PC-9 (cell line): ENCODE results near the gene CHP1. TPM values are rescaled to one million over a fixed set of nuclear protein-coding genes. Genes with fewer than 3 reads are reported as not detected.
A peak's percentile ranks its signal among the peaks of the same experiment; 100 is the strongest.

Experiments used
- BruUV-seq: library from RNA; stranded (reverse); fragments of 400-500 nt; replicated peaks from 2 replicates; lab custom pipeline; 2021; lab: Mats Ljungman, UMichigan
- CTCF ChIA-PET: fragments of 300-600 bp; sonication (Branson Sonifier 250); formaldehyde crosslinking; loops from one replicate; lab custom pipeline; 2022; ENCODE audit warnings: antibody characterized with exemption; lab: Charles Lee
- POLR2A ChIA-PET: fragments of 300-600 bp; sonication (Branson Sonifier 250); formaldehyde crosslinking; loops from one replicate; lab custom pipeline; 2022; ENCODE audit warnings: antibody characterized with exemption; ENCODE audit not compliant: unreplicated experiment; lab: Charles Lee
- DNase-seq, 2 experiments: peaks; one replicate each; pipeline versions ENCODE4 v3.0.0 to v3.0.0-alpha.2; 2015 to 2022; ENCODE audit warnings: mixed read lengths in 1 of 2
- H2AFZ ChIP-seq: fragments of 200-600 bp; sonication (generic); 2 replicates; pipeline ENCODE4 v1.8.1; 2017; ENCODE audit warnings: antibody characterized with exemption
- H3F3A ChIP-seq: fragments of 200-600 bp; sonication (generic); 2 replicates; pipeline ENCODE4 v1.8.1; 2017; ENCODE audit warnings: antibody characterized with exemption, mild to moderate bottlenecking, low read depth; ENCODE audit not compliant: insufficient read depth
- H3K27ac ChIP-seq: fragments of 200-600 bp; sonication (generic); 2 replicates; pipeline ENCODE4 v1.6.1; 2016; ENCODE audit warnings: mixed run types
- H3K27me3 ChIP-seq: fragments of 200-600 bp; sonication (generic); 2 replicates; pipeline ENCODE4 v1.6.1; 2016; ENCODE audit warnings: low read depth, mixed run types; ENCODE audit not compliant: insufficient read depth
- H3K36me3 ChIP-seq: fragments of 200-600 bp; sonication (generic); 2 replicates; pipeline ENCODE4 v1.6.1; 2016; ENCODE audit warnings: low read depth, mixed run types
- H3K4me1 ChIP-seq: fragments of 200-600 bp; sonication (generic); replicated peaks from 2 replicates; pipeline ENCODE4 v1.6.1; 2016; ENCODE audit warnings: mixed run types; ENCODE audit not compliant: insufficient read depth
- H3K4me2 ChIP-seq: fragments of 200-600 bp; sonication (generic); 2 replicates; pipeline ENCODE4 v1.6.1; 2017; ENCODE audit warnings: mixed run types
- H3K4me3 ChIP-seq: fragments of 200-600 bp; sonication (generic); 2 replicates; pipeline ENCODE4 v1.6.1; 2016; ENCODE audit warnings: mixed run types
- H3K79me2 ChIP-seq: fragments of 200-600 bp; sonication (generic); 2 replicates; pipeline ENCODE4 v1.6.1; 2017; ENCODE audit warnings: low read depth, mixed run types
- H3K9me2 ChIP-seq: fragments of 200-600 bp; sonication (generic); 2 replicates; pipeline ENCODE4 v1.8.1; 2017; ENCODE audit warnings: mild to moderate bottlenecking; ENCODE audit not compliant: insufficient read depth
- H3K9me3 ChIP-seq: fragments of 200-600 bp; sonication (generic); 2 replicates; pipeline ENCODE4 v1.8.1; 2016; ENCODE audit warnings: low read depth; ENCODE audit not compliant: insufficient read depth
- H4K20me1 ChIP-seq: fragments of 200-600 bp; sonication (generic); 2 replicates; pipeline ENCODE4 v1.8.1; 2017; ENCODE audit not compliant: insufficient read depth
- CTCF ChIP-seq: fragments of 200-600 bp; sonication (generic); conservative IDR thresholded peaks from 2 replicates; pipeline ENCODE4 v1.6.1; 2017; ENCODE audit warnings: mixed run types, antibody characterized with exemption, mild to moderate bottlenecking, moderate library complexity
- EZH2 ChIP-seq: fragments of 200-600 bp; sonication (generic); IDR thresholded peaks from 2 replicates; pipeline ENCODE4 v1.8.0; 2017; ENCODE audit warnings: antibody characterized with exemption, low read depth
- intact Hi-C: fragments of 100-400 bp; cut with micrococcal nuclease; formaldehyde crosslinking; loops from one replicate; pipeline ENCODE4 v1.10.0; 2022; ENCODE audit not compliant: unreplicated experiment
- total RNA-seq: library from RNA; stranded (reverse); gene quantifications from 2 replicates; pipeline ENCODE4 v1.2.3, GENCODE V29; 2021

Gene CHP1
- total RNA-seq, 1 experiment from 2014 or later = 199 TPM

- Histone ChIP-seq H3K4me1 (peaks cover 33% of the 10 kb centered on the region), H3K9me2 (no peaks in the 10 kb centered on the region), H3F3A (peaks cover 31% of the 10 kb centered on the region), H3K9me3 (no peaks in the 10 kb centered on the region), H3K4me2 (no peak overlapping the region), H2AFZ (no peak overlapping the region), H3K27ac (no peak overlapping the region), H3K36me3 (peaks cover 24% of the 10 kb centered on the region), H4K20me1 (no peaks in the 10 kb centered on the region), H3K79me2 (peaks cover 12% of the 10 kb centered on the region; the same call in 1 of the 2 replicates), H3K27me3 (no peaks in the 10 kb centered on the region), H3K4me3 (no peak overlapping the region)
- TF ChIP-seq EZH2 = no peak
- TF ChIP-seq CTCF = no peak
- ChIA-PET CTCF (no interaction called here), POLR2A (no interaction called here)
- DNase-seq = no peak
- intact Hi-C loops = no loop called here
- no TSS peak for BruUV-seq
Measured at GRCh38 chr15:41262571-41262970, 31.5 kb downstream of the CHP1 start.

- peaks cover 20% of the 10 kb centered on the region for H3K4me1 ChIP-seq
- ChIA-PET POLR2A (no interaction called here), CTCF (interaction anchor here (0.6 to 0.7 kb wide), 2 partner anchors 14 to 358 kb away, joined by 5 to 6 read pairs; no protein-coding TSS in a partner anchor)
- H4K20me1 ChIP-seq = no peaks in the 10 kb centered on the region
- peaks cover 12% of the 10 kb centered on the region; the same call in 1 of the 2 replicates for H3K79me2 ChIP-seq
- H3K4me2 ChIP-seq = no peak overlapping the region
- peaks cover 18% of the 10 kb centered on the region for H3F3A ChIP-seq
- intact Hi-C loops = no loop called here
- DNase-seq = no peak
- H3K9me3 ChIP-seq = no peaks in the 10 kb centered on the region
- no peaks in the 10 kb centered on the region for H3K27me3 ChIP-seq
- H3K27ac ChIP-seq = peak overlapping the region; percentile 16; the same call in 1 of the 2 replicates
- no TSS peak for BruUV-seq
- no peak for TF ChIP-seq CTCF
- TF ChIP-seq EZH2 = no peak
- no peak overlapping the region for H2AFZ ChIP-seq
- peaks cover 24% of the 10 kb centered on the region for H3K36me3 ChIP-seq
- H3K4me3 ChIP-seq = no peak overlapping the region
- H3K9me2 ChIP-seq = no peaks in the 10 kb centered on the region
Measured at GRCh38 chr15:41263891-41264351, 32.9 kb downstream of the CHP1 start.

GRCh38 chr15:41269887-41270286 lies 38.8 kb downstream of the CHP1 start:
- no TSS peak for BruUV-seq
- H3K9me2 ChIP-seq = no peaks in the 10 kb centered on the region
- H3K79me2 ChIP-seq = no peaks in the 10 kb centered on the region
- no peaks in the 10 kb centered on the region for H4K20me1 ChIP-seq
- POLR2A ChIA-PET = interaction anchor here (0.5 kb wide), 1 partner anchor 142 kb away, joined by 3 read pairs; no protein-coding TSS in a partner anchor
- no peaks in the 10 kb centered on the region for H3F3A ChIP-seq
- H3K27me3 ChIP-seq = no peaks in the 10 kb centered on the region
- intact Hi-C loops = no loop called here
- no peaks in the 10 kb centered on the region for H3K9me3 ChIP-seq
- H3K4me1 ChIP-seq = no peaks in the 10 kb centered on the region
- DNase-seq = no peak
- CTCF ChIA-PET = no interaction called here
- H3K4me3 ChIP-seq = no peak overlapping the region
- H3K36me3 ChIP-seq = peaks cover under 1% of the 10 kb centered on the region; the same call in 1 of the 2 replicates
- TF ChIP-seq CTCF (no peak), EZH2 (no peak)
- H2AFZ ChIP-seq = no peak overlapping the region
- no peak overlapping the region for H3K27ac ChIP-seq
- no peak overlapping the region for H3K4me2 ChIP-seq
